ENCODE results near the gene OPTN. TPM values are rescaled to one million over a fixed set of nuclear protein-coding genes. Genes with fewer than 3 reads are reported as not detected.
"Not testable (repeated sequence)": the region's sequence is repeated elsewhere in the genome, so short reads cannot be mapped to it uniquely, and the experiment has no call there.

The OPTN gene
- total RNA-seq, 1 donor from 2014 or later = 48.5 TPM

DNA sequence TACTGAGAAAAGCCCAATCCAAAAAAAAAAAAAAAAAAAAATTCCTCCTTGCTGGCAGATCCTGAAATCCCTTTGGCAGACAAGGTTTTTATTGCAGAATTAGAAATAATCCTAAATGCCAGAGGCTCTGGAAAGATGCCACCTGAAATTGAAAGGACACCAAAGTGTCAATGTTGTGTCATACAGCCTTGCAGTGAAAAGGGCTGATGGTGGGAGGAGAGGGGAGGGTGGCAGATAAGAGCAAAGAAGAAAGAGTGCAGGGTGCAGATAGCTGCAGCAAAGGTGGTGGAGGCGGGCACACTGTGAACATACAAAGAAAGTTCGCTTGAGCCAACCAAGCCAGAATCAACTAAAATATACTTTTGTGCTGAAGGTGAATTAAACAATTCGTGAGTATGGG lies 8.2 kb upstream of the OPTN start:
- no peak overlapping the region for H3K27ac ChIP-seq
- H3K4me3 ChIP-seq = no peak overlapping the region
- no peak for DNase-seq (ENCODE audit: low spot score in 2 of 2)
- H3K27me3 ChIP-seq = no peaks in the 10 kb centered on the region
- no peaks in the 10 kb centered on the region for H3K9me3 ChIP-seq
- TF ChIP-seq, protein P1, sequence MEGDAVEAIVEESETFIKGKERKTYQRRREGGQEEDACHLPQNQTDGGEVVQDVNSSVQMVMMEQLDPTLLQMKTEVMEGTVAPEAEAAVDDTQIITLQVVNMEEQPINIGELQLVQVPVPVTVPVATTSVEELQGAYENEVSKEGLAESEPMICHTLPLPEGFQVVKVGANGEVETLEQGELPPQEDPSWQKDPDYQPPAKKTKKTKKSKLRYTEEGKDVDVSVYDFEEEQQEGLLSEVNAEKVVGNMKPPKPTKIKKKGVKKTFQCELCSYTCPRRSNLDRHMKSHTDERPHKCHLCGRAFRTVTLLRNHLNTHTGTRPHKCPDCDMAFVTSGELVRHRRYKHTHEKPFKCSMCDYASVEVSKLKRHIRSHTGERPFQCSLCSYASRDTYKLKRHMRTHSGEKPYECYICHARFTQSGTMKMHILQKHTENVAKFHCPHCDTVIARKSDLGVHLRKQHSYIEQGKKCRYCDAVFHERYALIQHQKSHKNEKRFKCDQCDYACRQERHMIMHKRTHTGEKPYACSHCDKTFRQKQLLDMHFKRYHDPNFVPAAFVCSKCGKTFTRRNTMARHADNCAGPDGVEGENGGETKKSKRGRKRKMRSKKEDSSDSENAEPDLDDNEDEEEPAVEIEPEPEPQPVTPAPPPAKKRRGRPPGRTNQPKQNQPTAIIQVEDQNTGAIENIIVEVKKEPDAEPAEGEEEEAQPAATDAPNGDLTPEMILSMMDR (IDR thresholded peaks at IDR 0.05) = no peak
- peaks cover 3 to 5% of the 10 kb centered on the region in 2 donors for H3K4me1 ChIP-seq
- H3K36me3 ChIP-seq = no peaks in the 10 kb centered on the region
- intact Hi-C loops (cut with DNase I) = no loop called here

DNA sequence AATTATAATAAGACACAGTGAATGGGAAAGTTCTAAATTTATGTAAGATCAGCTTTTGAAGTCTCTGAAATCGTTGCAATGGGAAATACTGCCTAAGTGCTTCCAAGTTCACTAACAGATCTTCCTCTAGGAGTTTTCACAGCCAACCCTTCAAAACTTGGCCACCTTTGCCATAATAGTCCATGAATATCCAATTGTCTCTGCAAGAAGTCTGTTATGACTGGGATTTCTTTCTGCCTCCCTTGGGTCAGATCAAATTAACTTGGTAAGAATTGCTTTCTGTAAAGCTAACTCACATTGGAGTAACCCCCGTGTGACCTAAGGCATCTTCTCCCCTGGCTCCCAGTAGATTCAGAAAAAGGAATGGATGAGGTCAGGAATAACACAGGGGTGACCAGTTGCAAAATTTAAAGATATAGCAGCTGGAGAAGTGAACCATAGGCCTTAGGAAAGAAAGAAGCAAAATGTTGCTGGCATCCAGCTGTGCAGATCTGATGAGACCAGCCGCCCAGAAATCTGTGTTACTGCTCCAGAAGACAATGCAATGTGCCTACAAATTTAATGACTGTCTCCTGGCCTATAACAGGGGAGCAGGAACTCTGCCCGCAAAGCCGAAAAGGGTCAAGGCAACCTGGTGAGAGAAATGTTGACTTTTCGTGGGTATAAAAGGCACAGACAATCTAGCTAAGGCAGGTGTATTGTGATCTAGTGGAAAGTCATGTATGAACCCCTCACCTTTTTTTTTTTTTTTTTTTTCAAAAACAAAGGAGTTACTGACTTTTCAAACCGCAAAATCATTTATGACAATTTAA lies 7.5 kb upstream of the OPTN start:
- no peak for DNase-seq (ENCODE audit: low spot score in 2 of 2)
- H3K27ac ChIP-seq = no peak overlapping the region
- peaks cover 3 to 5% of the 10 kb centered on the region in 2 donors for H3K4me1 ChIP-seq
- TF ChIP-seq, protein P1 (IDR thresholded peaks at IDR 0.05) = no peak
- intact Hi-C loops (cut with DNase I) = no loop called here
- no peaks in the 10 kb centered on the region for H3K9me3 ChIP-seq
- no peaks in the 10 kb centered on the region for H3K36me3 ChIP-seq
- no peaks in the 10 kb centered on the region for H3K27me3 ChIP-seq
- no peak overlapping the region for H3K4me3 ChIP-seq

DNA sequence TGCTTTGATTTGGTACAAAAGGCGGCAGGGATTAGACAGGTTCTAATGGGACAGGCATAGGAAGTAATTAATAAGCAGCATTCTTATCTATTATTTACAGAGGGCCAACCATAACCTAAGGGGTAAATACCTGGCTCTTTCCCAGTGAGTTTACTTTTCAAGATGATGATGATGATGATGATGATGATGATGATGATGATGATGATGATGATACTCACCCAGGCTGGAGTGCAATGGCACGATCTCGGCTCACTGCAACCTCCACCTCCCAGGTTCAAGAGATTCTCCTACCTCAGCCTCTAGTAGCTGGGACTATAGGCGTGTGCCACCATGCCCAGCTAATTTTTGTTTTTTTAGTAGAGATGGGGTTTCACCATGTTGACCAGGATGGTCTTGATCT lies 5.9 kb upstream of the OPTN start:
- H3K27ac ChIP-seq; H3K27me3 ChIP-seq; H3K4me1 ChIP-seq; H3K4me3 ChIP-seq; H3K9me3 ChIP-seq; intact Hi-C loops (cut with DNase I); DNase-seq (ENCODE audit: low spot score in 2 of 2); H3K36me3 ChIP-seq: not testable (repeated sequence)

DNA sequence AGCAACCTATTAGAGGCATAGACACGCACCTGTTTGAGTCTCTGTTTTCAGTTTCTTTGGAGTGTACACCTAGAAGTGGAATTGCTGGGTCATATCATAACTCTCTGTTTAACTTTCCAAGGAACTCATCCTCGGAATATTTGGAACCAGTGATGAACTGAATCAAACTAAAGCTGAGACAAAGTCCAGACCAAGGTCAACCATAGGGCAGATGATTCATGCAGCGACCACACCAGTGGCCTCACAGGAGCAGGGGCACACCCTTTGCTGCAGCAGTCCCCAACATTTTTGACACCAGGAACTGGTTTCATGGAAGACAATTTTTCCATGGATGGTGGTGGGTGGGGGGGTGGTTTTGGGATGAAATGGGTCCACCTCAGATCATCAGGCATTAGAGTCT lies 4.9 kb upstream of the OPTN start:
- intact Hi-C loops (cut with DNase I) = loop anchor here (5.0 kb wide), 1 partner anchor 383 kb away; no protein-coding TSS in a partner anchor
- DNase-seq (ENCODE audit: low spot score in 2 of 2) = no peak
- H3K27me3 ChIP-seq = no peaks in the 10 kb centered on the region
- peaks cover 2 to 3% of the 10 kb centered on the region in 2 donors for H3K4me1 ChIP-seq
- no peaks in the 10 kb centered on the region for H3K36me3 ChIP-seq
- TF ChIP-seq, protein P1 (IDR thresholded peaks at IDR 0.05) = no peak
- H3K9me3 ChIP-seq = no peaks in the 10 kb centered on the region
- no peak overlapping the region for H3K27ac ChIP-seq
- no peak overlapping the region for H3K4me3 ChIP-seq

DNA sequence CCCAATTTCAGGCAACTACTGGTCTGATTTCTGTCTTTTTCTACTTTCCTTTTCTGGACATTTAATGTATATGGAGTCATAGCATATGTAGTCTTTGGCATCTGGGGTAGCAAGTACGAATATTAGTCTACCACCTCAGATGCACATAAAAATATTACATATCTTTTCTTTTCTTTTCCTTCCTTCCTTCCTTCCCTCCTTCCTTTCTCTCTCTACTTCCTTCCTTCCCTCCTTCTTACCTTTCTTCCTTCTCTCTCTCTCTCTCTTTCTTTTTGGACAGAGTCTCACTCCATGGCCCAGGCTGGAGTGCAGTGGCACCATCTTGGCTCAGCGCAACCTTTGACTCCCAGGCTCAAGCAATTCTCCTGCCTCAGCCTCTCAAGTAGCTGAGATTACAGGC lies 4.0 kb upstream of the OPTN start:
- no peak overlapping the region for H3K4me3 ChIP-seq
- no peak overlapping the region for H3K27ac ChIP-seq
- H3K27me3 ChIP-seq = no peaks in the 10 kb centered on the region
- no peaks in the 10 kb centered on the region for H3K9me3 ChIP-seq
- intact Hi-C loops (cut with DNase I) = loop anchor here (5.0 kb wide), 1 partner anchor 384 kb away; no protein-coding TSS in a partner anchor
- TF ChIP-seq, protein P1 (IDR thresholded peaks at IDR 0.05) = no peak
- no peak for DNase-seq (ENCODE audit: low spot score in 2 of 2)
- H3K4me1 ChIP-seq = peaks cover 2 to 3% of the 10 kb centered on the region in 2 donors
- H3K36me3 ChIP-seq = no peaks in the 10 kb centered on the region

DNA sequence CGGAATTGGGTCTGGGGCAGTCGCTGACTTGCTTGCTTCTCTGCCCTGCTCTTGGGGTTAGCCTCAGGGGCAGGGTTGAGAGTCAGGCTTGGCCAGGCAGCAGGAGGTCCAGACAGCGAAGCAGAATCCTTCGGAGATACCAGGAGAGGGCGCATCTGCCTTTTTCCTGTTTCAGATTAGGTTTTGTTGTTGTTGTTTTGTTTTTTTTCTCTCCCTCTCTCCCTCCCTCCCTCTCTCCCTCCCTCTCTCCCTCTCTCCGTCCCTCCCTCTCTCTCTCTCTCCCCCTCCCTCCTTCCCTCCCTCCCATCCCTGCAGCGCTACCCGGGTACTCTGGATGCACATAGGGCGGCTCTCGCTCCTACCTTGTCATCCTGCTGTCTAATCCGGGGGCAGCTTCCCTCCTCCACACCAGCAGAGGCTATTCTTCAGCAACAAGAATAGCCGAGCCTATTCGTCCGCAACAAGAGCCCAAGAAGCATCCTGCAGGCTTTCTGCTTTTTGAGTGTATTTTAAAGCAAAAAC lies 758 bp upstream of the OPTN start:
- intact Hi-C loops (cut with DNase I) = loop anchor here (2.0 to 5.0 kb wide), 2 partner anchors 387 to 834 kb away; no protein-coding TSS in a partner anchor
- H3K27me3 ChIP-seq = no peaks in the 10 kb centered on the region
- H3K4me3 ChIP-seq = peak overlapping the region; percentile 97 to 99
- TF ChIP-seq, protein P1 (IDR thresholded peaks at IDR 0.05) = no peak
- H3K36me3 ChIP-seq = no peaks in the 10 kb centered on the region
- peak overlapping the region; percentile 96 to 99 for H3K27ac ChIP-seq
- DNase-seq (ENCODE audit: low spot score in 2 of 2) = peak in 1 of 2 donors; percentile 68
- H3K4me1 ChIP-seq = peaks cover 2 to 7% of the 10 kb centered on the region in 2 donors
- no peaks in the 10 kb centered on the region for H3K9me3 ChIP-seq

Data from ascending aorta (tissue), 2 donors.